Hepatocyte (in vitro differentiated cells): Measurements from ENCODE around the gene OPA1. TPM values are rescaled to one million over a fixed set of nuclear protein-coding genes. Genes with fewer than 3 reads are reported as not detected.

Source experiments
- DNase-seq: peaks from one replicate; pipeline ENCODE4 v3.0.0-alpha.2; 2016; ENCODE audit warnings: low spot score
- H2AFZ ChIP-seq: fragments of 200-600 bp; sonication (generic); 2 replicates; pipeline ENCODE4 v1.6.0; 2016; ENCODE audit warnings: antibody characterized with exemption, mild to moderate bottlenecking
- H3K27ac ChIP-seq: fragments of 200-600 bp; sonication (generic); 2 replicates; pipeline ENCODE4 v1.5.1; 2016; ENCODE audit warnings: mild to moderate bottlenecking
- H3K27me3 ChIP-seq: fragments of 200-600 bp; sonication (generic); 2 replicates; pipeline ENCODE4 v1.6.1; 2016
- H3K36me3 ChIP-seq: fragments of 200-600 bp; sonication (generic); replicated peaks from 2 replicates; pipeline ENCODE4 v1.5.1; 2016; ENCODE audit warnings: low read depth; ENCODE audit not compliant: insufficient read depth
- H3K4me1 ChIP-seq: fragments of 200-600 bp; sonication (generic); 2 replicates; pipeline ENCODE4 v1.5.1; 2016; ENCODE audit warnings: mild to moderate bottlenecking, moderate library complexity; ENCODE audit not compliant: insufficient read depth
- H3K4me2 ChIP-seq: fragments of 200-600 bp; sonication (generic); 2 replicates; pipeline ENCODE4 v1.6.0; 2016
- H3K4me3 ChIP-seq: fragments of 200-600 bp; sonication (generic); 2 replicates; pipeline ENCODE4 v1.5.1; 2016; ENCODE audit warnings: mild to moderate bottlenecking
- H3K79me2 ChIP-seq: fragments of 200-600 bp; sonication (generic); 2 replicates; pipeline ENCODE4 v1.6.0; 2017; ENCODE audit warnings: mild to moderate bottlenecking
- H3K9me2 ChIP-seq: fragments of 200-600 bp; sonication (generic); replicated peaks from 2 replicates; pipeline ENCODE4 v1.6.0; 2017; ENCODE audit warnings: mild to moderate bottlenecking; ENCODE audit not compliant: insufficient read depth
- H3K9me3 ChIP-seq: fragments of 200-600 bp; sonication (generic); 2 replicates; pipeline ENCODE4 v1.5.1; 2016; ENCODE audit warnings: low read depth, mild to moderate bottlenecking
- H4K20me1 ChIP-seq: fragments of 200-600 bp; sonication (generic); 2 replicates; pipeline ENCODE4 v1.6.0; 2016; ENCODE audit warnings: mild to moderate bottlenecking; ENCODE audit not compliant: insufficient read depth, poor library complexity, severe bottlenecking
- CTCF ChIP-seq: fragments of 200-600 bp; sonication (generic); IDR thresholded peaks from 2 replicates; pipeline ENCODE4 v1.5.1; 2016; ENCODE audit warnings: antibody characterized with exemption, mild to moderate bottlenecking; ENCODE audit not compliant: poor library complexity
- EZH2 ChIP-seq: fragments of 200-600 bp; sonication (generic); IDR thresholded peaks from 2 replicates; pipeline ENCODE4 v1.6.1; 2016; ENCODE audit warnings: antibody characterized with exemption, mild to moderate bottlenecking, borderline replicate concordance
- EZH2phosphoT487 ChIP-seq: fragments of 200-600 bp; sonication (generic); IDR thresholded peaks from one replicate; pipeline ENCODE4 v1.6.1; 2018; ENCODE audit warnings: antibody characterized with exemption, mild to moderate bottlenecking, low read depth, moderate library complexity; ENCODE audit not compliant: unreplicated experiment, severe bottlenecking
- WGBS: methylation state at CpG from one replicate; pipeline ENCODE4 v1.1.6; 2016; ENCODE audit warnings: low lambda C conversion rate; ENCODE audit errors: missing lambda C conversion rate; 5-methylcytosine and 5-hydroxymethylcytosine counted together
- polyA plus RNA-seq: library from polyadenylated mRNA; unstranded; fragments of >200 nt; fragmentation: Nextera tagmentation; extraction: Ambion mirVana; gene quantifications from 2 replicates; pipeline ENCODE4 v1.2.1, GENCODE V29; 2016
- total RNA-seq: library from RNA; depleted of rRNA; stranded (reverse); fragments of >200 nt; gene quantifications from 2 replicates; pipeline ENCODE4 v1.2.3, GENCODE V29; 2014

OPA1 gene
- total and polyA plus RNA-seq, 2 experiments from 2014 or later: 17.7 to 49.0 TPM

GRCh38 chr3:193673845-193674244 lies 80.8 kb downstream of the OPA1 start:
- Histone ChIP-seq H3K36me3 (no peaks in the 10 kb centered on the region), H3K27me3 (no peaks in the 10 kb centered on the region), H3K4me2 (no peak overlapping the region), H3K4me1 (no peaks in the 10 kb centered on the region), H3K4me3 (no peak overlapping the region), H3K27ac (no peak overlapping the region), H2AFZ (no peak overlapping the region), H4K20me1 (no peaks in the 10 kb centered on the region), H3K9me2 (no peaks in the 10 kb centered on the region), H3K79me2 (no peaks in the 10 kb centered on the region), H3K9me3 (no peaks in the 10 kb centered on the region)
- peak; percentile 26 for DNase-seq
- 42% methylated on average over 7 of the region's 7 CpGs for WGBS
- TF ChIP-seq CTCF (peak; percentile 33), EZH2phosphoT487 (no peak), EZH2 (no peak)

DNA sequence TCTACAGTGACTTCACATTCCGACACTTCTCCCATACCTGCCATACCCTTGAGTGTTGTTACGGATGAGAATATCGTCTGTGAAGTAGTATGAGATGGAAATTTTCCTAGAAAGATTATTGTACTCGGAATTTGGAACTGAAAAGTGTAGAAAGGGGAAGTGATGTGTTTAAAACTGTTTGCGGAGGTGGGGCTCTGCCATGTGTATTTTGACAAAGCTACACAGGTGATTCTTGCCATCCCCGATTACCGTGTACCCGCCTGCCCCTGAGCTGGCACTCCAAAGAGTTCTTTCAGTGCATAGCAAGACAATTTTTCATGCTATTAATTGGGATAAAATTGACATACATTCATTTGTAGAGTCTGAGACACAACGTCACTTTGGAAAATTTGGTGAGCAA lies 81.7 kb downstream of the OPA1 start:
- no peak overlapping the region for H2AFZ ChIP-seq
- WGBS: 95% methylated on average over 9 of the region's 9 CpGs
- H3K27me3 ChIP-seq: no peaks in the 10 kb centered on the region
- no peaks in the 10 kb centered on the region for H3K9me2 ChIP-seq
- TF ChIP-seq EZH2 (no peak), EZH2phosphoT487 (no peak), CTCF (no peak)
- no peak overlapping the region for H3K27ac ChIP-seq
- no peaks in the 10 kb centered on the region for H3K9me3 ChIP-seq
- H4K20me1 ChIP-seq: no peaks in the 10 kb centered on the region
- no peaks in the 10 kb centered on the region for H3K36me3 ChIP-seq
- DNase-seq: no peak
- no peaks in the 10 kb centered on the region for H3K79me2 ChIP-seq
- no peak overlapping the region for H3K4me3 ChIP-seq
- no peak overlapping the region for H3K4me2 ChIP-seq
- no peaks in the 10 kb centered on the region for H3K4me1 ChIP-seq

DNA sequence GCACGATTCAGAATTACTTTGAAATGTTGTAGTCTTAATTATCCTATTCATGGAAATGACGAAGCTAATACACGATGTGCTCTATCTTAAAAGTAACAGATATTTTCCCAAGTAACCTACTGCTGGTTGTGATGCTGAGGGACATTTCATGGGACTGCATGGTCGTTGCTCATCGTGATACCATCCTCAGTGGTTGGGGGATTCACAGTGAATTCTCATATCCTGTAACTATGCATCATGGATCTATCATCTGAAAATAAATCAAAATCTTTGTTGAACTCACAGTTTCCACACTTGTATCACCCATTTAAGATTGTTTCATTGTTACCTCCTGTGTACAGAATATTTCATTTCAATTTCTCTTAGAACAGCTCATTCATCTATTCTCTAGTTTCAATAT lies 84.7 kb downstream of the OPA1 start:
- no peaks in the 10 kb centered on the region for H3K9me3 ChIP-seq
- H3K9me2 ChIP-seq: no peaks in the 10 kb centered on the region
- no peak overlapping the region for H2AFZ ChIP-seq
- H4K20me1 ChIP-seq: no peaks in the 10 kb centered on the region
- TF ChIP-seq CTCF (no peak), EZH2 (no peak), EZH2phosphoT487 (no peak)
- no peaks in the 10 kb centered on the region for H3K36me3 ChIP-seq
- WGBS: 96% methylated on average over 5 of the region's 5 CpGs
- H3K79me2 ChIP-seq: no peaks in the 10 kb centered on the region
- H3K4me3 ChIP-seq: no peak overlapping the region
- no peak for DNase-seq
- no peaks in the 10 kb centered on the region for H3K27me3 ChIP-seq
- no peak overlapping the region for H3K4me2 ChIP-seq
- no peaks in the 10 kb centered on the region for H3K4me1 ChIP-seq
- no peak overlapping the region for H3K27ac ChIP-seq

DNA sequence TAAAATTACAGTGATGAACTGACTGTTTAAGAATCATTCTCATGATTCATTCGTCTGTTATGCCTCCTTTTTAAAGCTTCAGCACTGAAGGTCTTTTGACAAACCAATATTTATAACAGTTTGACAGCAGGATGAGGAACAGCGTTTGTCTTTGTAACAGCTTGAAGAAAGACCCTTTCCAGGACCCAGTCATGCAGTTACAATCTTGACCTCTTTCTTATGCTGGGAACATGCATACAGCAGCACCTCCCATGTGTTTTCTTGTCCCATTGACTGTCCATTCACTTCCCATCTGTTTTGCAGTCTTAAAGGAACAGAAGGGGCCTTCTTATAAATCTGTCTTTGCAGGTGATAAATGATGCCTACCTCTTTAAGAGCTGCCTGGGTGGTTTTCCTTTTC lies 87.2 kb downstream of the OPA1 start:
- no peaks in the 10 kb centered on the region for H3K36me3 ChIP-seq
- H3K27ac ChIP-seq: no peak overlapping the region
- no peaks in the 10 kb centered on the region for H3K4me1 ChIP-seq
- no peaks in the 10 kb centered on the region for H3K9me2 ChIP-seq
- no peaks in the 10 kb centered on the region for H3K79me2 ChIP-seq
- no peaks in the 10 kb centered on the region for H3K27me3 ChIP-seq
- H2AFZ ChIP-seq: no peak overlapping the region
- no peak for DNase-seq
- no peaks in the 10 kb centered on the region for H4K20me1 ChIP-seq
- no peak overlapping the region for H3K4me3 ChIP-seq
- no peaks in the 10 kb centered on the region for H3K9me3 ChIP-seq
- TF ChIP-seq EZH2 (no peak), CTCF (no peak), EZH2phosphoT487 (no peak)
- no peak overlapping the region for H3K4me2 ChIP-seq
- 59% methylated on average over 2 of the region's 2 CpGs for WGBS
